HG03095 (cell line): ENCODE results near the gene OR2B6.

Experiments
- ATAC-seq: cut with Tn5 transposase; IDR thresholded peaks from one replicate; pipeline ENCODE4 v1.9.1; 2021; ENCODE audit warnings: moderate library complexity; ENCODE audit not compliant: unreplicated experiment

Gene OR2B6

DNA sequence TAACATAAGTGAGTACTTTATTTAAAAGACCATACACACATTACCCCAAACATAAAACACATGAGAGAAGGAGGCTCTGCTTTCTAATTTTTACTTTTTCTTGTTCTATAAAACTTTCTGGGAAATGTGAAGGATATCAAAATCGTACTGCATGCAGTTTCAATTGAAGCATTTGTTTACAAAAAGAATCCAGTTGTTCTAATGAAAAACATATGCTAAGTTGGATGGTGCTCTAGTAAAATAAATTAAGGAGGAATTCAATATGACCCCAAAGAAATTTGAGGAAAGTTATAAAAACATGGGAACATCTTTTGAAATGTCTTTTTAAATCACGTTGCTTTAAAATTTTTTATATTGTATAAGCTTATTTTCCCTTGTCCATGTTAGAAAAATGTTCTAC is 37.6 kb downstream of the OR2B6 start:
- ATAC-seq, result no peak

GRCh38 chr6:28000351-28001045 is 43.5 kb downstream of the OR2B6 start:
- ATAC-seq, result no peak

- ATAC-seq, result no peak
Measured at GRCh38 chr6:28001351-28001750, 44.3 kb downstream of the OR2B6 start.

DNA sequence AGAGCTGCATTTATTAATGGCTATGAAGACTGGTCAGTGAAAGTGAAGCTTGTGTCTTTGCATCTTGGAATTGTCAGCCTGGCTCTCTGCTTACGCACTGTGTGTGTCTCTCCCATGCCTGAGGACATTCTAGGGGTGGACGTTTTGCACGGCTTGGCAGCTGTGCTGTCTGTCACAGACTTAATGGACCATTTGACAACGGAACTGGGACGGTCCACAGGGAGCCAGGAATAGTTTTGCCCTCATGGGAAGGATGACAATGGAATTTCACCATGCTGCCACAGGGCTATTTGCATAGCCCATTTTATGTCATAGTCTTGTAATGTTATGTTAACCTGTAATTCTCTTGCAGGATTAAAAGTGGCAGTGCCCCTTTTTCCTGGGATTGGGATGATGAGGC is 44.7 kb downstream of the OR2B6 start:
- no peak for ATAC-seq

DNA sequence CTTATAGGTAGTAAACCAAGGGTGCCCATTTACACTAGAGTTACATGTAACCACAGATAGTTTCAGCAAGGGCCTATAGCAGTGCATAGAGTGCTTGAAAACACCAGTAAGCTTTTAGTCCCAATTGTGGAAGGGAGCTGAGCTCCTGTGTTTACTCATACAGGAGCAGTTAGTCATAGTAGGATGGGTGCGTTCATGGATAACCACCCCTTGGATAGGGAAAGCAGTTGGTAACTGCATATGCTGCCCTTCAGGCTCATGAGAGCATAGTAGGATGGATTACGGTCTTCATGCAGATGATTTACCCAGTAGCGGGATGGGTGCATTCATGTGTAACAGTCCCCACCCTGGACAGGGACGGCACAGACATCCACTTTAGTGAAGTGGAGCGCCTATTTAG is 45.1 kb downstream of the OR2B6 start:
- ATAC-seq, result no peak

DNA sequence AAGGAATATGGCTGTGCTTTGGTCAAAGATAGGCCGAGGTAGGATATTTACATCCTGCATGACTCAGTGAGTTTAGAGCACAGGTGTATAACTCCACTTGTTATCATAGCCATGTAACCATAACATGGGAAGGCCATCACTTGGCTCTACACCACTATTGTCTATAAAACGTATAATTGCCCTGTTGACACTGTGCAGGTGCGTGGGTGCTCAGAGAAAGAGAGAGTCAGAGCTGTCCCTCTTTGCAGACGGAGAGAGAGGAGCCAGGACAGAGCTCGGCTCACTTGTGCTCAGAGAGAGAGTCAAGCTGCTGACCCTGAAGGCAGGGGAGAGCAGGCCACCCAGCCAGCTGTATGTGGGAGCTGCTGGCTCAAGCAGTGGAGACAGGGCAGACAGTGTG is 46.0 kb downstream of the OR2B6 start:
- no peak for ATAC-seq

DNA sequence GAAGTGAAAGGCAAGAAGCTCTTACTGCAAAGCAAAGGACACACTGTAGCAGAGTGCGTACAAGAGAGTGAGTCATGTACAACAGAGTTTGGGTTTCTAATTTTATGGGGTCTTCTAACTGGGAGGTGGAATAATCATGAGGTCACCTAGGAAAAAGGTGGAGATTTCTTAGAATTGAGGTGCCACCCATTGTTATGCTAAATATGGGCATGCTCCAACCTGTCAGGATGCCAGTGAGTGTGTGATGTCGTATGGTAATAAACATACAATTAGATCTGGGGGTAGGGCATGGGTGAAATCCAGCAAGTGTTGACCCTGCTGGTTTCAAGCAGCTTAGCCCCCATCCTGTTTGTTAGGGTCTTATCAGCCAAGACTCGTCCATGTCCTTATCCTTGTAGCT is 46.6 kb downstream of the OR2B6 start:
- no peak for ATAC-seq

DNA sequence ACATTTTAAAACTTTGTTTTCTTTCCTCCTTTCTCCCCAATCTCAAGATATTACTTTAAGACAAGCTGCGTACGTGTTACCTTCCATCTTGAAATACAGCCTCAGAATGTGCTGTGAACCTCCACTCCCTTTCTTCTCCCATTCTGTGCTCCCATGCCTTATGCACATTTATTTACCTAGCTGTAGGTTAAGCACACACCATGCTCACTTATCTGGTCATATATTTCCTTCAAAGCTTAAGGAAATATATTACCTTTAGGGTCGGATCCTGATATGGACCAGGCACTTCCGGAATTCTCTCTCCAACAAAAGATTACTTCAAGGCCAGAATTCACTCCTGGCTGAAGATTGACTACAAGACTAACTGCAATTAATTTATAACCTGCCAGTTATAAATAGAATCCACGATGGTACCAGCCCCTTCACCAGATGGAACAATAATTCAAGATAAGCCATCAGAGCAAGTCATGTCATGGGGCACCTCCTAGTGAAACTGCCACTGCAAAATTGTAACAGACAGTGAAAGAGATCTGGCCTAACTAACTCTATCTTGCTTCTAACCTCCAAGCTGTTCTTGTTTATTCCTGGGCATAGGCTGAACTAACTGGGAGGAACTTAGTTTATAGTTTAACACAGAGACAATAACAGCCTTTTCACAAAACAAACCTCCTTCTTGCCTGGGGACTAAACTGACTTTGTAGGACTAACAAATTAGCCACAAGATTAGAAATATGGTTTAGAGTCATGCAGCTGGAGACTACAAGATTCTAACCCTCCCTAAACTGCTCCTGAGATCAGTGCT is 47.5 kb downstream of the OR2B6 start:
- ATAC-seq, result no peak

DNA sequence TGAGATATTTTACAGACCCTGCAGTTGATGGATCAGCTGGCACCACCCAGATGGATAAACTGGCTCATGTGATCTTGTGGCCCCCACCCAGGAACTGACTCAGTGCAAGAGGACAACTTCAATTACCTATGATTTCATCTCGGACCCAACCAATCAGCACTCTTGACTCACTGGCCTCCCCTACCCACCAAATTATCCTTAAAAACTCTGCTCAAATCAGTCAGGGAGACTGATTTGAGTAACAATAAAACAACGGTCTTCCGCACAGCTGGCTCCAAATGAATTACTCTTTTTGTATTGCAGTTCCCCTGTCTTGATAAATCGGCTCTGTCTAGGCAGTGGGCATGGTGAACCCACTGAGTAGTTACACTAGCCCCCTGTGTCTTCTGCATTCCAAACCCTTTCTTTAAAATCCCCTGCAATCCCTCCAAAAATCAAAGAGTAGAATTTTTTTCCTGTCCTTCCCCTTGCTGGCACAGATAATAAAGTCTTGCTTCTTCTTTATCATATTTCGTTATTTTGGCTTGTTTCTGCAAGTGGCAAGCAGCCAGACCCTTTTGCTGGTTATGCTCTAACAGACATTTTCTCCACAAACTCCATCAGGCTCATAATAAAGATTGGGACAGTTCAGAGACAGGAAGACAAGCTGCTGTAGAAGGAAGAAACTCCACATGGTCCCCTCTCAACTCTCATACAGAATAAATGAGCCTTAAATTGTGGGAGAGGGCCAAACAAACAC is 48.3 kb downstream of the OR2B6 start:
- ATAC-seq, result no peak

- ATAC-seq, result no peak
Measured at GRCh38 chr6:28005975-28006374, 48.9 kb downstream of the OR2B6 start.
